HS-5 (cell line): Measurements from ENCODE around the gene TMEM176B.

Source experiments
- DNase-seq: peaks from one replicate; pipeline ENCODE4 v3.0.0-alpha.2; 2012; ENCODE audit warnings: low read depth

TMEM176B gene

DNA sequence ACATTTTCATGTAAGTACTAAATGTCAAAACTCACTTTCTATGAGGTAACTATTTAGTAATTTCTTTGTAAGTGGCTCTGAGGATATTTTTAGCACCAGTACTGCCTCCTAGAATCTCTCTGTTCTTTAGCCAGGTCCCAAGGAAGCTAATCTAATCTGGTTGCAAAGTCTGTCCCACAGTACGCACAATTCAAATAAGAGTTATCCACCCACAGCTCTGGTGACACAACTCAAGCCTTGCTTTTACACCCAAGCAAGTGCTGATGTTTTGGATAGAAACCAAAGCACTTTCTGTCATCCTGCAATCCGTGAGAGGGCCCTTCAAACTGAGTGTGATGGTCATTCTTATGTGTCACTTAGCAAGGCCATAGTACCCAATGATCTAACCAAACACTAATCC is 48.5 kb downstream of the TMEM176B start:
- no peak for DNase-seq

DNA sequence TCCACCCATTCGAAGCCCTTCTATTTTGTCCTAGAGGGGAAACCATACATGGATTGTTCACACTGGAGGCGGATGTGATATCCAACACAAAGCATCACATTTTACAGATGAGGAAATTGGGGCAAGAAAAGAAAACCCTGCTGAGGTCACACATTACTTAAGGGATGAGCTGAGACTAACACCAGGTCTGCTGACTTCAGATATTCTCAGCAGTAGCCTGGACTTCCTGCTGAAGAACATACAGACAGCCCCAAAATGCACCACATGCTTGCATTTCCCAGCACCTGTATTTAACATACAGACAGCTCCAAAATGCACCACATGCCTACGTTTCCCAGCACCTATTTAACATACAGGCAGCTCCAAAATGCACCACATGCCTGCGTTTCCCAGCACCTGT is 51.8 kb downstream of the TMEM176B start:
- no peak for DNase-seq

DNA sequence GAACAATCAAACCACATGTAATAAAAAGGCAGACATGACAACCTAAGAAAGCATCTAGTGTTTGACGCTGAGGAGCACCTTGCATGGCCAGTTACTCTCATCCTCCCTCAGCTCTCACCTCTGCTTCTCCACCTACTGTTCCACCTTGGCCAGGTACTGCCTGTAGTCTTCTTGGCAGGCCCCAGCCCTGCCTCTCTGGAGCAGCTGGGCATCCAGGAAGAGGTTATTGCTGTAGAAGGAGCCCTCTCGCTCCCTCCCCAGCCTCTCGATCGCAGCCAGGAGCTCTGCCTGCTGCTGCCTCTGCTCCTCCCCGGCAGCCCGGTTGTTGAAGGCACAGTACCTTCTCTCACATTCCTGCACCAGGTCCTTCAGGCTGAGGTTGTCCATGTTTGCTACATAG is 53.2 kb downstream of the TMEM176B start:
- DNase-seq = no peak

DNA sequence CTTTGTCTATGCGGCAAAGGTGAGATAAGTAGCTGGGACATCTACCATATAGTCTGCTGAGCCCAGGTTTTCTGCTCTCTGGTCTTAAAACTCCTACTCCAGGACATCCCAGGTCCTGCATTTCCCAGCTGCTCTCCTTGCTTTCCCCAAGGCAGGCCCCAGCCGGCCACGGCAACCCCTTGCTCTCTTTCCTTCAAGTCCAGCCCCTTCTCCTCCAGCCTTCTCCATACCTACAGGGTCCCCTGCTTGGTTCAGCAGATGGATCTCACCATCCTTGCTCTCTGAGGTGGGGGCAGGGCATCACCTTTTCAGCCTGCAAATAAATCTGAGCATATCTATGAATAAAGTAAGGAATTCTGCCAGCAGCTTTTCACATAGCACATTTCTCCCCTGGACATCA is 54.3 kb downstream of the TMEM176B start:
- no peak for DNase-seq

DNA sequence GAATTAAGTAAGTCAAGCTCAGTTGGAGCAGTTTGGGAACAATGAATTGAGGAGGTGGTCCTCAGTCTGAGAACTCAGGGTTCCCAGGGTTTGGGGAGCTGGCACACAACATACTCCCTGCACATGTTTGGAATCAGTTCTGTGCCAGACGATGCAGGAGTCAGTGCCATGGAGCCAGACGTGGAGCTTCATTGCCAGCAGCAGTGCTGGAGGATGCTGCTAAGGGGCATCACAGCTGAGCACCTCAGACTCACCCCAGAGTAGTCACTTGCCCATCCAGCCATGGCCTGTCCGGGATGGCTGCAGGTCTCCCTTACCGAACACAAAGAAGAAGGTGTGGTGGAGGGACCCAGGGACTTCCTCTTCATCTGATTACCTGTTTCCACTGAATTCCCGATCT is 55.1 kb downstream of the TMEM176B start:
- DNase-seq = no peak

DNA sequence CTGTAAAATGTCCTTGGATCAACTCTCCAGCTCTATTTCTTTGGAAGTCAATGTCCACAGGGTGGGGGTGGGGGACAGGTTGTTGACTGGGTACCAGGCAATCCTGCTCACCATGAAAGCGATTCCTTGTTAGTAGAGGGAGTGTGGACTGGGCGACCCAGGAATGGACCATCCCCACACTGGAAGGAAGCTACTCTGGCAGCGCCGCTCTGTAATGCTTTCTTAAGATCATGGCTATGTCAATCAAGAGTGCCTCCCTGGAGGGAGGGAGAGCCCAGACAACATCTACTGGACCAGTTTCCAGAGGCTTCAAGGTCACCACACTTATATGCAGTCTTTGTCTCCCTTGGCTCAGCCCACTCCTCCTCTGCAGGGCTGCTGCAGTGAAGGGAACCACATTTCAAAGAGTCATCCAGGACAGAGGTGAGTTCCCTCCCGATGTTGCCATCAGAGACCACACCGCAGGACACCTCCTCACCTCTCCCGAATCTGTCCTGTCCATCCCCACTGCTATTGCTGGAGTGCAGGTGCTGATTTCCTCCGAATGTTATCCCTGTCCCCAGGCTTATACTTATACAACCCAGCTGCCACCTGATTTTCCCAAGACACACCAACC is 56.0 kb downstream of the TMEM176B start:
- DNase-seq = no peak

DNA sequence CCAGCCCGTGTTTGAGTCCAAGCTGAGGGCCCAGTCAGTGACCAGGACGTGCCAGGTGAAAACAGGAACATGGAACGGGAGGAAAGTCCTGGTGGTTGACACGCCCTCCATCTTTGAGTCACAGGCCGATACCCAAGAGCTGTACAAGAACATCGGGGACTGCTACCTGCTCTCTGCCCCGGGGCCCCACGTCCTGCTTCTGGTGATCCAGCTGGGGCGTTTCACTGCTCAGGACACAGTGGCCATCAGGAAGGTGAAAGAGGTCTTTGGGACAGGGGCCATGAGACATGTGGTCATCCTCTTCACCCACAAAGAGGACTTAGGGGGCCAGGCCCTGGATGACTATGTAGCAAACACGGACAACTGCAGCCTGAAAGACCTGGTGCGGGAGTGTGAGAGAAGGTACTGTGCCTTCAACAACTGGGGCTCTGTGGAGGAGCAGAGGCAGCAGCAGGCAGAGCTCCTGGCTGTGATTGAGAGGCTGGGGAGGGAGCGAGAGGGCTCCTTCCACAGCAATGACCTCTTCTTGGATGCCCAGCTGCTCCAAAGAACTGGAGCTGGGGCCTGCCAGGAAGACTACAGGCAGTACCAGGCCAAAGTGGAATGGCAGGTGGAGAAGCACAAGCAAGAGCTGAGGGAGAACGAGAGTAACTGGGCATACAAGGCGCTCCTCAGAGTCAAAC is 57.7 kb downstream of the TMEM176B start:
- no peak for DNase-seq
